Loucy (cell line): Measurements from ENCODE around the gene CCDC188.

Experiments
- H2AFZ ChIP-seq: fragments of 200-600 bp; sonication (generic); 2 replicates; pipeline ENCODE4 v1.6.0; 2016; ENCODE audit warnings: antibody characterized with exemption, mild to moderate bottlenecking, low read length, moderate library complexity
- H3F3A ChIP-seq: fragments of 200-600 bp; 2 replicates; pipeline ENCODE4 v1.6.0; 2016; ENCODE audit warnings: antibody characterized with exemption, low read depth, mild to moderate bottlenecking
- H3K27me3 ChIP-seq: fragments of 200-600 bp; sonication (generic); 2 replicates; pipeline ENCODE4 v1.6.1; 2014; ENCODE audit warnings: low read length, mild to moderate bottlenecking; ENCODE audit not compliant: insufficient read depth, poor library complexity, severe bottlenecking
- H3K36me3 ChIP-seq: fragments of 200-600 bp; sonication (generic); 2 replicates; pipeline ENCODE4 v1.6.1; 2016; ENCODE audit warnings: low read length; ENCODE audit not compliant: insufficient read depth
- H3K4me1 ChIP-seq: fragments of 200-600 bp; sonication (generic); 2 replicates; pipeline ENCODE4 v1.5.1; 2014; ENCODE audit warnings: low read length, mild to moderate bottlenecking; ENCODE audit not compliant: insufficient read depth, poor library complexity, severe bottlenecking
- H3K4me2 ChIP-seq: fragments of 200-600 bp; sonication (generic); 2 replicates; pipeline ENCODE4 v1.6.0; 2014; ENCODE audit warnings: antibody characterized with exemption, low read length, low read depth, mild to moderate bottlenecking; ENCODE audit not compliant: poor library complexity, severe bottlenecking
- H3K4me3 ChIP-seq: fragments of 200-600 bp; sonication (generic); 2 replicates; pipeline ENCODE4 v1.5.1; 2014; ENCODE audit warnings: low read length, mild to moderate bottlenecking, mixed read lengths; ENCODE audit not compliant: poor library complexity, severe bottlenecking
- H3K79me2 ChIP-seq: fragments of 200-600 bp; sonication (generic); 2 replicates; pipeline ENCODE4 v1.6.1; 2014; ENCODE audit warnings: low read length; ENCODE audit not compliant: insufficient read depth
- H3K9ac ChIP-seq: fragments of 200-600 bp; sonication (generic); 2 replicates; pipeline ENCODE4 v1.6.0; 2014; ENCODE audit warnings: mild to moderate bottlenecking, low read depth, low read length, moderate library complexity; ENCODE audit not compliant: poor library complexity, severe bottlenecking
- H3K9me2 ChIP-seq: fragments of 200-600 bp; sonication (generic); replicated peaks from 2 replicates; pipeline ENCODE4 v1.6.1; 2016; ENCODE audit warnings: low read depth, low read length, mixed read lengths
- H3K9me3 ChIP-seq: fragments of 200-600 bp; sonication (generic); 2 replicates; pipeline ENCODE4 v1.6.1; 2014; ENCODE audit warnings: mild to moderate bottlenecking, antibody characterized with exemption, low read length, low read depth; ENCODE audit not compliant: insufficient read depth
- H4K20me1 ChIP-seq: fragments of 200-600 bp; sonication (generic); 2 replicates; pipeline ENCODE4 v1.6.0; 2014; ENCODE audit warnings: antibody characterized with exemption, low read length, mild to moderate bottlenecking; ENCODE audit not compliant: insufficient read depth, poor library complexity, severe bottlenecking
- EZH2phosphoT487 ChIP-seq: fragments of 200-600 bp; IDR thresholded peaks from 2 replicates; pipeline ENCODE4 v1.6.1; 2018; ENCODE audit warnings: antibody characterized with exemption, mild to moderate bottlenecking, moderate library complexity, borderline replicate concordance
- TF ChIP-seq, protein P1 (sequence below): fragments of 200-600 bp; sonication (generic); conservative IDR thresholded peaks from 2 replicates; pipeline ENCODE4 v1.5.1; 2014; ENCODE audit warnings: mild to moderate bottlenecking, antibody characterized with exemption, low read length

CCDC188 gene

DNA sequence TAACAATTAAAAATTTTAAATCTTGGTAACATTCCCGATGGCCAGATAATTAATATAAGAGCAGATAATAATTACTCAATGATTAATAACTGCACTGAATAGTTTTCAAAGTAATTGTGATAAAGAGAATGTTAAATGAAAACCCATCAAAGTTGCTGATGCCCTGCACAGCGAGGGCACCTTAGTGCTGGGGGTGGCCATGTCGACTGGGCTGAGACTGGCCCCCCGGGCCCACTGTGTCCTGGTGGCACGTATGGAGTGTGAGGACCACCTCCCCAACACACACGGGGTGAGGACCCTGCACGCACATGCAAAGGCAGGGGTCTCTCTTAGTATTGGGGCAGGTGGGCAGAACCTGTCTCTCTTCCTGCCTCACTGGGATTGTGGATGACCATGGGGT is 15.1 kb upstream of the CCDC188 start:
- TF ChIP-seq, protein P1, sequence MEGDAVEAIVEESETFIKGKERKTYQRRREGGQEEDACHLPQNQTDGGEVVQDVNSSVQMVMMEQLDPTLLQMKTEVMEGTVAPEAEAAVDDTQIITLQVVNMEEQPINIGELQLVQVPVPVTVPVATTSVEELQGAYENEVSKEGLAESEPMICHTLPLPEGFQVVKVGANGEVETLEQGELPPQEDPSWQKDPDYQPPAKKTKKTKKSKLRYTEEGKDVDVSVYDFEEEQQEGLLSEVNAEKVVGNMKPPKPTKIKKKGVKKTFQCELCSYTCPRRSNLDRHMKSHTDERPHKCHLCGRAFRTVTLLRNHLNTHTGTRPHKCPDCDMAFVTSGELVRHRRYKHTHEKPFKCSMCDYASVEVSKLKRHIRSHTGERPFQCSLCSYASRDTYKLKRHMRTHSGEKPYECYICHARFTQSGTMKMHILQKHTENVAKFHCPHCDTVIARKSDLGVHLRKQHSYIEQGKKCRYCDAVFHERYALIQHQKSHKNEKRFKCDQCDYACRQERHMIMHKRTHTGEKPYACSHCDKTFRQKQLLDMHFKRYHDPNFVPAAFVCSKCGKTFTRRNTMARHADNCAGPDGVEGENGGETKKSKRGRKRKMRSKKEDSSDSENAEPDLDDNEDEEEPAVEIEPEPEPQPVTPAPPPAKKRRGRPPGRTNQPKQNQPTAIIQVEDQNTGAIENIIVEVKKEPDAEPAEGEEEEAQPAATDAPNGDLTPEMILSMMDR, result no peak
- no peak for TF ChIP-seq EZH2phosphoT487

DNA sequence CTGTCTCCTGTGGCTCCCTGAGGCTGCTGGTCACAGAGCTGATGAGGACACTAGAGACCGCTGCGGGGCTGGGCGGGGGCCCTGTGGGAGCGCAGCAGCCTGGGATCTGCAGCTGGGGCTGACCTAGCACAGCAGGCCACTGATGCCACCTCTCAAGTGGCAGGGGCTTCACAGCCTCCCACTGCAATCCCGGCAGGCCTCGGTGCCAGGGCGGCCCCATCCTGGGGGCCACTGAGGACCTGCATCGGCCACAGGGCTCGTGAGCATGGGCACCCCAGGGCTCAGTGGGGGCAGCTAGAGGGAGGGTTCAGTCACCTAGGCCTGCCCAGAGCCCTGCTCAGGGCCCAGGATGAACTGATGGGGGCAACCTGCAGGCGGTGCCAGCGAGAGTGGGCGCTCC is 14.6 kb upstream of the CCDC188 start:
- no peaks in the 10 kb centered on the region for H3K79me2 ChIP-seq
- no peak overlapping the region for H3K9ac ChIP-seq
- H3K4me3 ChIP-seq, result no peak overlapping the region
- H3K4me1 ChIP-seq, result peaks cover 13% of the 10 kb centered on the region
- H3K9me3 ChIP-seq, result no peaks in the 10 kb centered on the region
- TF ChIP-seq, protein P1, result no peak
- no peak for TF ChIP-seq EZH2phosphoT487
- H2AFZ ChIP-seq, result no peak overlapping the region
- H3K9me2 ChIP-seq, result no peaks in the 10 kb centered on the region
- H3K4me2 ChIP-seq, result no peak overlapping the region
- no peaks in the 10 kb centered on the region for H3K27me3 ChIP-seq
- no peaks in the 10 kb centered on the region for H4K20me1 ChIP-seq
- no peaks in the 10 kb centered on the region for H3F3A ChIP-seq
- no peaks in the 10 kb centered on the region for H3K36me3 ChIP-seq

More for the DNA sequence above, 15.1 kb upstream of the CCDC188 start:
- H3K4me3 ChIP-seq, result no peak overlapping the region
- no peak overlapping the region for H2AFZ ChIP-seq
- no peak overlapping the region for H3K4me2 ChIP-seq
- peaks cover 11% of the 10 kb centered on the region for H3K4me1 ChIP-seq
- no peaks in the 10 kb centered on the region for H3K27me3 ChIP-seq
- H3K9me2 ChIP-seq, result no peaks in the 10 kb centered on the region
- H3K9ac ChIP-seq, result no peak overlapping the region
- no peaks in the 10 kb centered on the region for H3K9me3 ChIP-seq
- H4K20me1 ChIP-seq, result no peaks in the 10 kb centered on the region
- H3F3A ChIP-seq, result no peaks in the 10 kb centered on the region
- H3K36me3 ChIP-seq, result no peaks in the 10 kb centered on the region
- no peaks in the 10 kb centered on the region for H3K79me2 ChIP-seq

DNA sequence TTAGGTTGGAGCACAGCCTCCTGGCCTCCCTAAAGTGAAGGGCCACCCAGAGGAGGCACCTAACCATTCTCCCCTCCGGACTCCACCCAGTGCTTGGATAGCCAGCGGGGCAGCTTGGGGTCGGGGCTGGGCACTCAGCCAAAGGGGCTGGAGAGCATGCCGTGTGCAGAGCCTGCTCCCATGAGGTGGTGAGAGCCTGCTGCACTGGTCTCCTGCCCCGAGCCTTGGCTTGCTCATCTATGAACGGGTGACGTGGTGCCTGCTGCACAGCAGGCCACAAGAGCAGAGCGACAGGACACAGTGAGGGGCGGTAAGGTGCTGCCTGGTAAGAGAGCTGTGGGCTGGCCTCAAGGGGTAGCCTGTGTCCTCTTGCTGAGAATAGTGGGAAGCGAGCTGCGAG is 14.0 kb upstream of the CCDC188 start:
- Histone ChIP-seq H3K9me3 (no peaks in the 10 kb centered on the region), H2AFZ (no peak overlapping the region), H3K4me3 (no peak overlapping the region), H3K79me2 (no peaks in the 10 kb centered on the region), H3K9ac (no peak overlapping the region), H3K36me3 (no peaks in the 10 kb centered on the region), H3K9me2 (no peaks in the 10 kb centered on the region), H3K4me2 (no peak overlapping the region), H3F3A (no peaks in the 10 kb centered on the region), H3K27me3 (no peaks in the 10 kb centered on the region), H3K4me1 (peaks cover 18% of the 10 kb centered on the region), H4K20me1 (no peaks in the 10 kb centered on the region)
- TF ChIP-seq, protein P1, result no peak
- TF ChIP-seq EZH2phosphoT487, result no peak
